Measurements from ENCODE around the gene AOPEP.

AOPEP gene

GRCh38 chr9:94975480-94975879 lies 249.0 kb downstream of the AOPEP start:
- no peak for DNase-seq

GRCh38 chr9:94976077-94976476 lies 249.6 kb downstream of the AOPEP start:
- DNase-seq, result no peak

GRCh38 chr9:94977416-94977815 lies 250.9 kb downstream of the AOPEP start:
- no peak for DNase-seq

GRCh38 chr9:94979904-94980507 lies 253.5 kb downstream of the AOPEP start:
- no peak for DNase-seq

- no peak for DNase-seq
Observed at GRCh38 chr9:94980947-94981722, 254.6 kb downstream of the AOPEP start.

- DNase-seq, result no peak
Observed at GRCh38 chr9:94981723-94982090, 255.2 kb downstream of the AOPEP start.

- DNase-seq, result no peak
Observed at GRCh38 chr9:94982211-94982610, 255.7 kb downstream of the AOPEP start.

GRCh38 chr9:94983552-94983951 lies 257.1 kb downstream of the AOPEP start:
- no peak for DNase-seq

- DNase-seq, result no peak
Observed at GRCh38 chr9:94984891-94985476, 258.5 kb downstream of the AOPEP start.

- DNase-seq, result no peak
Observed at GRCh38 chr9:94985649-94986048, 259.1 kb downstream of the AOPEP start.

- DNase-seq, result no peak
Observed at GRCh38 chr9:94987731-94988130, 261.2 kb downstream of the AOPEP start.

GRCh38 chr9:94990897-94991561 lies 264.5 kb downstream of the AOPEP start:
- no peak for DNase-seq

- DNase-seq, result no peak
Observed at GRCh38 chr9:94991961-94992907, 265.7 kb downstream of the AOPEP start.

GRCh38 chr9:94993160-94993820 lies 266.8 kb downstream of the AOPEP start:
- no peak for DNase-seq

GRCh38 chr9:94993821-94994165 lies 267.3 kb downstream of the AOPEP start:
- no peak for DNase-seq

- no peak for DNase-seq
Observed at GRCh38 chr9:94995048-94995693, 268.7 kb downstream of the AOPEP start.

- DNase-seq, result no peak
Observed at GRCh38 chr9:94996641-94997040, 270.1 kb downstream of the AOPEP start.

- DNase-seq, result no peak
Observed at GRCh38 chr9:94997727-94998126, 271.2 kb downstream of the AOPEP start.

GRCh38 chr9:94999832-95000231 lies 273.3 kb downstream of the AOPEP start:
- no peak for DNase-seq

GRCh38 chr9:95000821-95001220 lies 274.3 kb downstream of the AOPEP start:
- DNase-seq, result no peak

GRCh38 chr9:95001720-95002119 lies 275.2 kb downstream of the AOPEP start:
- no peak for DNase-seq

Data from hematopoietic multipotent progenitor cell treated with erythropoietin and hydrocortisone succinate and interleukin-3 and kit ligand, for 8 days (in vitro differentiated cells).